Colonic mucosa (tissue), 4 donors: ENCODE measurements around the gene ZNF398. TPM values are rescaled to one million over a fixed set of nuclear protein-coding genes. Genes with fewer than 3 reads are reported as not detected.

Experiments used
- DNase-seq: peaks from one replicate; pipeline ENCODE4 v3.0.0-alpha.2; 2020
- H3K27ac ChIP-seq: fragments of 200-600 bp; one replicate; pipeline ENCODE4 v1.8.0; 2021
- H3K27me3 ChIP-seq: fragments of 200-600 bp; one replicate; pipeline ENCODE4 v1.8.0; 2021
- H3K36me3 ChIP-seq: fragments of 200-600 bp; one replicate; pipeline ENCODE4 v1.8.0; 2021
- H3K4me1 ChIP-seq: fragments of 200-600 bp; one replicate; pipeline ENCODE4 v1.8.0; 2021; ENCODE audit warnings: mild to moderate bottlenecking
- H3K4me3 ChIP-seq: fragments of 200-600 bp; one replicate; pipeline ENCODE4 v1.8.0; 2021
- H3K9ac ChIP-seq, 2 donors: one replicate each; pipeline ENCODE4 v1.7.0; 2013; ENCODE audit warnings: control low read depth in 2 of 2, low read depth in 2 of 2, low read length in 2 of 2
- H3K9me3 ChIP-seq: fragments of 200-600 bp; one replicate; pipeline ENCODE4 v1.8.0; 2021
- CTCF ChIP-seq: fragments of 200-600 bp; IDR thresholded peaks from one replicate; pipeline ENCODE4 v1.8.0; 2022; ENCODE audit warnings: antibody characterized with exemption, mild to moderate bottlenecking
- intact Hi-C: fragments of 100-400 bp; cut with DNase I; formaldehyde crosslinking; loops from one replicate; pipeline ENCODE4 v1.14.1; 2022
- total RNA-seq, 2 donors: library from RNA; stranded (reverse); fragmentation: NEBNext Ultra II Directional in 1 of 2; extraction: Animal tissue kit (Norgen Biotek cat#: 25700) in 1 of 2; gene quantifications; one replicate each; pipeline ENCODE4 v1.2.1, GENCODE V29; 2021
- donor health status: healthy.
- donor health status: DM: no; HTN: no; CAD: no.
- donor health status: DM: no; HTN: no; CAD: no.

Gene ZNF398
- total RNA-seq, 2 donors from 2014 or later, result 10.2 to 12.3 TPM

- no peaks in the 10 kb centered on the region for H3K9me3 ChIP-seq
- no peak overlapping the region for H3K27ac ChIP-seq
- H3K36me3 ChIP-seq, result no peaks in the 10 kb centered on the region
- no peak for TF ChIP-seq CTCF
- no peaks in the 10 kb centered on the region for H3K27me3 ChIP-seq
- no peak for DNase-seq
- H3K9ac ChIP-seq, result no peak overlapping the region
- no peaks in the 10 kb centered on the region for H3K4me1 ChIP-seq
- intact Hi-C loops, result no loop called here
- H3K4me3 ChIP-seq, result no peak overlapping the region
Measured at GRCh38 chr7:149229526-149229925, 82.3 kb downstream of the ZNF398 start.

GRCh38 chr7:149232362-149232761, 85.1 kb downstream of the ZNF398 start:
- H3K4me1 ChIP-seq, result no peaks in the 10 kb centered on the region
- DNase-seq, result no peak
- no peak overlapping the region for H3K27ac ChIP-seq
- intact Hi-C loops, result no loop called here
- H3K36me3 ChIP-seq, result no peaks in the 10 kb centered on the region
- H3K9me3 ChIP-seq, result no peaks in the 10 kb centered on the region
- no peaks in the 10 kb centered on the region for H3K27me3 ChIP-seq
- no peak overlapping the region for H3K9ac ChIP-seq
- H3K4me3 ChIP-seq, result no peak overlapping the region
- TF ChIP-seq CTCF, result no peak

Other genes starting within 250 kb of the ZNF398 start
- 100 to 1,000 TPM; 218 to 485 TPM for gene PDIA4, start 118.9 kb upstream of the ZNF398 start, total RNA-seq
- 1 to 10 TPM; 4.8 to 5.4 TPM for gene ZNF786, start 56.7 kb upstream of the ZNF398 start, total RNA-seq
- 1 to 10 TPM in 1 of 2 donors, under 1 TPM in 1; 0.96 to 1.0 TPM for gene ZNF425, start 21.1 kb upstream of the ZNF398 start, total RNA-seq
- 10 to 100 TPM; 24.1 to 31.5 TPM for gene ZNF282, start 48.1 kb downstream of the ZNF398 start, total RNA-seq
- 10 to 100 TPM in 1 of 2 donors, 1 to 10 TPM in 1; 9.8 to 10.4 TPM for gene ZNF212, start 92.2 kb downstream of the ZNF398 start, total RNA-seq
- 1 to 10 TPM; 5.5 to 8.9 TPM for gene ZNF783, start 114.7 kb downstream of the ZNF398 start, total RNA-seq